GM19452 (cell line): ENCODE results near the gene COG8.
A peak's percentile ranks its signal among the peaks of the same experiment; 100 is the strongest.

Experiments used
- ATAC-seq: cut with Tn5 transposase; IDR thresholded peaks from one replicate; pipeline ENCODE4 v1.9.1; 2021; ENCODE audit not compliant: unreplicated experiment

The COG8 gene

DNA sequence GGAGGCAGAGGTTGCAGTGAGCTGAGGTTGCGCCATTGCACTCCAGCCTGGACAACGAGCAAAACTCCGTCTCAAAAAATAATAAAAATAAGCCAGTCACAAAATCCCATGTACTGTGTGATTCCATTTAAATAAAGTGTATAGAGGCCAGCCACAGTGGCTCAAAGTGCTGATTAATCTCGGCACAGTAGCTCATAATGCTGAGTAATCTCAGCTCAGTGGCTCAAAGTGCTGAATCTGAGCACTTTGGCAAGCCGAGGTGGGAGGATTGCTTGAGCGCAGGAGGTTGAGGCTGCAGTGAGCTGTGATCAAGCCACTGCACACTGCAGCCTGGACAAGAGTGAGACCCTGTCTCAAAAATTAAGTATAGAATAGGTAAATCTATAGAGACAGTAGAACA is 7.3 kb upstream of the COG8 start:
- no peak for ATAC-seq

GRCh38 chr16:69345923-69346322 is 6.6 kb upstream of the COG8 start:
- no peak for ATAC-seq

- no peak for ATAC-seq
Observed at GRCh38 chr16:69344171-69344570, 4.8 kb upstream of the COG8 start.

GRCh38 chr16:69340095-69340644 is 806 bp upstream of the COG8 start:
- ATAC-seq, result no peak

DNA sequence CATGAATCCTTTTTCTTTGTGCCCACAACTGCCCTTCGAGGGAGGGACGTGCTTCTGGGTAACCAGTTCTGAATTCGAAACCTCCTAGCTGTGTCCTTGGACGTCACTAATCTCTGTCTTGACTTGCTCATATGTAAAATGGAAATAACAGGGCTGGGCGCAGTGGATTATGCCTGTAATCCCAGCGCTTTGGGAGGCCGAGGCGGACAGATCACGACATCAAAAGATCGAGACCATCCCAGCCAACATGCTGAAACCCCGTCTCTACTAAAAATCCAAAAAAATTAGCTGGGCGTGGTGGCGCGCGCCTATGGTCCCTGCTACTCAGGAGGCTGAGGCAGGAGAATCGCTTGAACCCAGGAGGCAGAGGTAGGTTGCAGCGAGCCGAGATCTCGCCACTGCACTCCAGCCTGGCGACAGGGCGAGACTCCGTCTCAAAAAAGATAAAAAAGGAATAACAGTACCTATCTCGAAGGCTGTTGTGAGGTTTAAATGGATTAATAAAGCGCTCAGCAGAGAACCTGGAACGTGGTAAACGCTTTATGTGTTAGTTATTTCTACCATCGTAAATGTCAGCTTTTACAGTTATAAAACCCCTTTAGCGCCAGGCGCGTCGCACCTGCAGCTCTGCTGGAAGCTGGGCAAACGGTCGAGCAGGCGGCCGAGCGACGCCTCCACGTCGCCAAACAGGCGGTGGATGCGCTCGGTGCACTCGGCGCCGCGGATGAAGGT is 641 bp downstream of the COG8 start:
- ATAC-seq, result no peak

GRCh38 chr16:69334696-69335095 is 4.7 kb downstream of the COG8 start:
- ATAC-seq, result no peak

- peak; percentile 92 for ATAC-seq
Observed at GRCh38 chr16:69330286-69331109, 8.9 kb downstream of the COG8 start, which contains the start of gene PDF. Gene PDF, minus strand, starts transcription at chr16:69330588. Its CDS starts 18 bp downstream, at chr16:69330570.

GRCh38 chr16:69329369-69330285 is 9.7 kb downstream of the COG8 start:
- peak; percentile 26 for ATAC-seq

- no peak for ATAC-seq
Observed at GRCh38 chr16:69328854-69329316, 10.5 kb downstream of the COG8 start.

DNA sequence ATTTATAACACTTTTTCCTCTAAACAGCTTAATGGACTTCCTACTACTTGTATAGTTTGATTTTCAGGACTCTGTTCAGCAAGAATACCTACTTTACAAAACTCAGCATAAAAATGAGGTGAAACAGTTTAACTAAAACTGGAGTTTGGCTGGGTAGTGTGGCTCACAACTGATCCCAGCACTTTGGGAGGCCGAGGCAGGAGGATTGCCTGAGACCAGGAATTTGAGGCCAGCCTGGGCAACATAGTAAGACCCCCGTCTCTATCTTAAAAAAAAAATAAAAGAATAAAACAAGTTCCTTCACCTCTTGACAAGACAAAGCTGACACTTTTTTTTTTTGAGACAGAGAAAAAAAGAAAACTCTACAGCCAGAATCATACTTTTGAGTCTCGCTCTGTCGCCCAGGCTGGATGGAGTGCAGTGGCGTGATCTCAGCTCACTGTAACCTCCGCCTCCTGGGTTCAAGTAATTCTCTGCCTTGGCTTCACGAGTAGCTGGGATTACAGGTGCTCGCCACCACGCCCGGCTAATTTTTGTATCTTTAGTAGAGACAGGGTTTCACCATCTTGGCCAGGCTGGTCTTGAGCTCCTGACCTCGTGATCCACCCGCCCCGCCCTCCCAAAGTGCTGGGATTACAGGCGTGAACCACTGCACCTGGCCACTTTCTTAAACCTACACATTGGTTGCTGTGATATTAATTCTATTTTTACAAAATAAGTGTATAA is 11.6 kb downstream of the COG8 start:
- ATAC-seq, result no peak

DNA sequence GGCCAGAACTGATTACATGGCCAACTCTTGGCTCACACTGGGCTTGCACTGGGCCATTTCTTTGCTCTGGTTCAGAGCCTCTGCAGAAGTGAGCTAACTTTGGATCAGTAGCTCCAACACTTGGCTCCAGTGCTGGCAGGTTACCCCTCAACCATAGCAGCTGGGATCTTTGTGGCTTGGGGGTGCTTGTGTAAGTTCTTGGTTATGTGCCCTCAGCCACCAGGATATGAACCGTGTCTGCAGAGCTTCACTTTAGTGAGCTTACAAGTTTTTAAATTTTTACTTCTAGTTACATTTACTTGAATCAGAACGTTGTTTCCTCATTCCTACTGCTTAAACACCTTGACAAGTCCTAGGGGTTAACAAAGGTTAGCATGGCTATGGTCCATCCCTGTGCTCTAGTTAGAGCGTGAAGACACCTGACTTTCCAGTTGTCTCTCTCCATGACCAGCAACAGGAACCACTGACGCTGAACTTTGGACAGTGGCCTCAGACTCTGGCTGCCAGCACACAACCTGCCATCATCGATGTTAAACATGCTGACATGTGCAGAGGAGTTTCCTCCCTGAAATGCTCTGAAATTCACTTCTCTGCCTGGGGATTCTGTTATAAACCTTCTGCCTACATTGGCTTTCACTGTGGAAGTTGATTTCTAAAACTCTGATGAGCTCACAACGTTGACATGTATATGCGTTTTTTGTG is 13.0 kb downstream of the COG8 start:
- no peak for ATAC-seq

DNA sequence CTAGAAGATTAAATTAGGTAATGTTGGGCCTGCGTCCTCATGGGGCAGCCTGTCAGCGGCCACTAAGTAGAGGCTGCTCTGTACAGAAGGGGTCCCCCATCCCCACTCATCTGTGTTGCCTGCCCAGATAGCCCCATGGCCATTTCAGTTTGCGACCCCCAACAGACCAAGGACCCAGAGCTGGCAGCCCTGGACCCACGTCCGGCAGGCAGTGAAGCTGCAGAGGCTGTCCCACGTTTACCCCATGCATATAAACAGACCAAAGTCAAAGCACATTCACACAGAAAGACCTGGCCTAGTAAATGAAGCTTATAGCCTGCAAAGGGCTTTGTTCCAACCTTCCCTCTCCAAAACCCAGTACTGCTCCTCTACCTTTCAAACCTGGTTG is 13.6 kb downstream of the COG8 start:
- ATAC-seq, result no peak

- ATAC-seq, result no peak
Observed at GRCh38 chr16:69324585-69325253, 14.6 kb downstream of the COG8 start.

DNA sequence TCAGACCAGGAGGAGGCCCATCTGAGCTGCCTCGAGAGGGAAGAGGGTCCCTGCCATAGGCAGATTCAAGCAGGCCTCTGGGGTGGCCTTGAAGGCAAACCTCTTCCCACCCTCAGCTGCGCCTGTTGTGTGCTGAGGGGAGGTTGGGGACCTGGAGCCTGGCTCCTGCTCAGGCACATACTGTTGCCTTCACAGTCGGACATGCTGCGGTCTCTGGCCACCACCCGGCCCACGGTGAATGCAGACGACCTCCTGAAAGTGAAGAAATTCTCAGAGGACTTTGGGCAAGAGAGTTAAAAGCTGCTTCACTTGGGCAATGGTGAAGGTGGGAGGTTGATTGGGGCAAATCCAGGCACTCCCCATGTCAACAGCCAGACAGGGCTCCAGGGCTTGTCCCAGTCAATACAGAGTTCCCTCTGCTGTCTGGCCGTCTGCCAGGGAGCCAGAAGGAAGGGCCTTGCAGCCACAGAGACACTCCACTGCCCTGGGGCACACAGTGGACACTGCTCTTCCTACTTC is 15.3 kb downstream of the COG8 start:
- no peak for ATAC-seq

DNA sequence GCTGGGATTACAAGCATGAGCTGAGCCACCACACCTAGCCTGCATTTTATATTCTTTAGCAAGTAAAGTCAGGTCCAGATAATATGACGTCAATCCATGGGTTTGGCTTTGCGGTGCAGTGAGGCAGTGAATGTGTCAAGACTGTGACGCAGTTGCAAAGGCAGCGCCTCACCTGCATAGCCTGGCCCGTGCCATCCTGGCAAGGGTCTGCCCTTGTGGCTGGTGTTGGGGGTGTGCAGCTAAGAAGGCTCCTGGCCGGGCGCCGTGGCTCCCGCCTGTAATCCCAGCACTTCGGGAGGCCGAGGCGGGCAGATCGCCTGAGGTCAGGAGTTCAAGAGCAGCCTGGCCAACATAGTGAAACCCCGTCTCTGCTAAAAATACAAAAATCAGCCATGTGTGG is 15.9 kb downstream of the COG8 start:
- no peak for ATAC-seq

GRCh38 chr16:69322343-69322742 is 17.0 kb downstream of the COG8 start:
- no peak for ATAC-seq

DNA sequence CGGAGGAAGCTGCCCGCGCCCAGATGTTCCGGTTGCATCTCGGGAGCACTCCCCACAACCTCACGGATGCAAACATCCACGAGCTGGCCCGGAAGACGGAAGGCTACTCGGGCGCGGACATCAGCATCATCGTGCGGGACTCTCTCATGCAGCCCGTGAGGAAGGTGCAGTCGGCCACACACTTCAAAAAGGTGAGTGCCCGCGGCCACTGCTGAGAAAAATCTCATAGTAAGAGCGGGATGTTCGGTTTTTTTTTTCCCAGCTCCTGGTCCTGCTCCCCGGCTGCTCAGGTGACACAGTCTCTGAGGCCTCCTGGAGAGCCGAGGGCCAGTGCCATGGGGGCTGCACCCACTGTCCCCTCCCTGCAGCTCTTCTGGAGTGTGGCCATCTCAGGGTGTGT is 18.3 kb downstream of the COG8 start:
- no peak for ATAC-seq

GRCh38 chr16:69320740-69321073 is 18.7 kb downstream of the COG8 start:
- ATAC-seq, result no peak
